Measurements from ENCODE around the gene PNLIP. TPM values are rescaled to one million over a fixed set of nuclear protein-coding genes. Genes with fewer than 3 reads are reported as not detected.

The PNLIP gene
- total RNA-seq = not detected in 2 replicates

DNA sequence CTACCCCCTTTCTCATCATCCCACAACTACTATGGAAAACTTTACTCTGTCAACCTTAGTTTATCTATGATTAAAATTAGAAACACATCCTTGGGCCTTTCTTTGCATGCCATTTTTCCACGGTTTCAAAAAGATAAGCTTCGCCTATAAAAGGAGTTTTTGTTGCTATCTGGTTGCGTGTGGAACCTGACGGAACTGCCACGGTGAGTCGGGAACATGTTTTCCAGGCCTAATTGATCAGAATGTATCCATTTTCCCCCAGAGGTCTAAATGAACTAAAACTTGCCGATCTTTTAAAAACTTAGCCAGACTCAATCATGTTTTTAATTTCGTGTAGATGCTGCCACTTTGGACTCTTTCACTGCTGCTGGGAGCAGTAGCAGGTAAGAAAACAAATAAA, at the start of gene PNLIP:
Gene PNLIP, plus strand, starts transcription at position 176 of the 400 bp plus-strand sequence. Its CDS starts 162 bp downstream, at position 338.
- no peak for DNase-seq (ENCODE audit: extremely low read depth, low read depth, low spot score)

DNA sequence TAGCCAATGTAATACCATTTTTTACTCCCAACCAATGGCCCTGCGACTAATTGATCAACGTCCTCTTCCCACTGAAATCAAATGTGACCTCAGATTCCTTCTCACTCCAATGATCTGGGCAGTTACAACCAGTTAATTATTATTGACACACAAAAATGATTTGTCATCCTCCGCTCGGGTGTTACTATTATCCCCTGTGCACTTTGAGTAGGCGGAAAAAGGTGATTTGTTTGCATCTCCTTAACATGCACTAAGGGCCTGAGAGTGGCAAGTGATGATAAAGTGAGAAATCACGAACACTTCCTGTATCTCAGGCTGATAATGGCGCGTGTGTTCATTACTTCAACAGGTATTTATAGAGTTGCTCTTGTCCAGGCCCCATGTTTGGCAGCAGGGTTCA, 40.9 kb upstream of the PNLIP start:
- DNase-seq (ENCODE audit: extremely low read depth, low read depth, low spot score) = no peak

DNA sequence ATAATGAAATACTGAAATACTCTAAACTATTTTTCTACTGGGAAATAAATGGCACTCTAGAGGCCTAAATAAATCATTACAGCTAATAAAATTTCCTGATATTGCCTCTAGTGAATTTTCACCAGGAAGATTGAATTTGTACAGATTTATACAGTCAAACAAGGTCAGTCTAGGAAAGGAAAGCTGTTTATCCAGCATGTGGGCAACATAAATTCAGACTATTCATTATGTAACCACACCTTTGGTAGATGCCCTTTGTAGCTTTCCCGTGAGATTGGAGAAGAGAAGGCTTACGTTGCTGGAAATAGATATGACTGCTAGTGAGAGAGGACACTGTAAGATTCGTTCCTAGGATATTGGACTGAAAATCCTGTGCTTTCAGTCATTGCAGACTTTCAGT, 35.2 kb upstream of the PNLIP start:
- no peak for DNase-seq (ENCODE audit: extremely low read depth, low read depth, low spot score)

DNA sequence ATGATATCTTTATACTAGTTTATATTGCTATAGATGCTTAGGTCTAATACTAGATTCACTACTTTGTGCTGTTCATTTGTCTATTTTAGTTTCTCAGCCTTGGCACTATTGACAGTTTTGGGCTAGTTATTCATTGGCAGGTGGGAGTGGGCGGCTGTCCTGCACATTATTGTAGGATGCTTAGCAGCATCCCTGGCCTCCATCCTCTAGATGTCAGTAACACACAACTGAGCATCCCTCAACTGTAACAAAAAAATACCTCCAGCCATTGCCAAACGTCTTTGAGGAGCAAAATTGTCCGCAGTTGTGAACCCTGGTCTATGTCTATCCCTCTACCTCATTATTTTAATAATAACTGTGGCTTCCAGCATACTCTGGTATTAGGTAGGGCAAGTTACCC, 34.4 kb upstream of the PNLIP start:
- DNase-seq (ENCODE audit: extremely low read depth, low read depth, low spot score) = no peak

DNA sequence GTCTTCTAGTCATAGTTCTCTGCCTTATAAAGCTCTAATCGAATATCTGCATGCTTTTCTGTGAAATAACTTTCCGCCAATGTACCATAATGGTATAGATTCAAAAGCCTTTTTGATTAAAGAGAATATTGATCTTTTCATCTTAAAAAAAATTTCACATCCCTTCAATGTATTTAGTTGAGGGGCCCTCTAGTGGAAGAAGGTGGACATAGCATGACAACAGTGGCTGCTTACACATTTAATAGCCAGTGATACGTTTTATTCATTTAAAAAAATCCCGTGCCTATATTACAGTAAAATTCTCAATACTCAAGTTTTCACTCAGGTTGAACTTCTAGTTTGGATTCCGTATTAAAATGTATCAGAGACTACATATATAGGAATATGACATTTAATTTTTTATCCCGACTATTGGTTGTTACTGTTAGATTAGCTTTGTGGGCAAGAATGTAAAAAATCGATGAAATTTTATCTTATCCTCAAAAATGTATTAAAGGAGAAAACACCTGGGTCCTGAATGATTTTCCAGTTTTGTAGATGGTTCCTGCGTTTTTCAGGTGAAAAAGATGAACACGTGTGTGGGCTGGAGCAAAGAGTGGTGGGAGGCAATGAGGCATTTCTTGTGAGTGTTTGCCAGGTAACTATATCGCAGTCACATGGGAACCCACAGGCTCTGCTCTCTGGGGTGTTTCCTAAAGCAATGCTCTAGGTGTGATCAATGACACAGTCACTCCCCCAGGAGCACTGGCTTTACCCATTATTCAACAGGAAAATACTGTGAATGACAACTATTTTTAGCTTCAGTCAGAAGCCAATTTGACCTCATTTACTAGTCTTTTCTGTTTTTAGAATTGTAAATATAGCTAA, 24.1 kb upstream of the PNLIP start:
- no peak for DNase-seq (ENCODE audit: extremely low read depth, low read depth, low spot score)

DNA sequence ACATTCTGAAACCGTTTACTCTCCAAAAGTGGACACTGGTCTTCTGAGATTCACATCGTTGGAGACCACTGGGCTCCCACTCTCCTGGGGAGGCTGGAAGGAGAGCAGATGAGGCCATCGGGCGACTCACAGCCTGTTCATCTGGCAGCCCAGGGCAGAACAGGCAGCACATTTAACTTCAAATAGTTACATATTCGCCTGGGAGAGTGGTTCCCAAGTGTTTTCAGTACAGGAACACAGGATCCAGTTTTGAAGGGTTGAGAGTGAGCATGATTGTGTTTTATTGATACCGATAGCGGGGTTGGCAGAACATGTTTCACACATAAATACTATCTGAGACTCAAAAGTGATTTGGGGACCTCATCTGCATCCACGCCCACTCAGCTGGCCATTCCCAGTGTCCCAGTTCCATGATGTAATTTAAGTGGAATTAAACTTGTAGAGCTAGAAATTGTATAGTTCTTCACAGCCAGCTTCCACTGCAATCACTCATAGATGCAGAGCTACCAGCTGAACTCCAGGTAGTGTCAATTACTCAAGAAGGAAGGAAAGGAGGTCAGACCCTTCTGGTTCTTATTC, 22.8 kb upstream of the PNLIP start:
- no peak for DNase-seq (ENCODE audit: extremely low read depth, low read depth, low spot score)

DNA sequence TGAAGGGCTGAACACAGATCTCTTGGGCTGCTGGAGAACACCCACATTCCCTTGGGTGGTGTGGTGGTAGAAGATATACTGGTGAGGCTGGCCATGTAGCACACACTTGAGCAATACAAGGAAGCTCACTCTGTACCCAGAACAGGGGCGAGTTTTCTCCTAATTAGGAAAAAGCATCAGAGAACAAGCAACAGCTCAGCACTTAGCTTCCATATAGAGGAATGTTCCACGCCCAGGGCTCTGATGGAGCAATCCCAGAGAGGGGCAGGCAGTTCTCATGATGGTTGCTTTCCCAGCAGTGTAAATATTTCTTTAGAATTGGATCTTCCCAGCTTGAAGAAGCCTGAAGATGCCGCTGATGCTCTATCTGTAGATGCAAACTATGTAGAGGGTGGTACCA, 21.0 kb upstream of the PNLIP start:
- no peak for DNase-seq (ENCODE audit: extremely low read depth, low read depth, low spot score)

DNA sequence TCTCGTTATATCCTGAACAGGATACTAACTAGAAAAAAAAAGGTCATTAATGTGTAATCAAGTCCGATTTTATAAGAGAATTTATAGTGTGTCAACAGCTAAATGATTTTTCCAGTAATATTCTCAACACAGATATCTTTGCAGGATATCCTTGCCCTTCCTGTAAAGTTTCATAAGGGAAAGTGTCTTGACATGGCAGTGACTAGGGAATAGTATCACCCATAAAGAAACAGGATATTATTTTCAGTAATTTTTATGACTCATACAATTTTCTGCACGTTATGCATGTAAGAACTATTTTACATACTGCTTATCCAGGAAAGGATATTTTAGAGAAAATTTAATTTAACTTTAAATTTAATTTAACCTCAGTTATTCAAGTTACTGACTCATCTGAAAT, 19.5 kb upstream of the PNLIP start:
- DNase-seq (ENCODE audit: extremely low read depth, low read depth, low spot score) = no peak

DNA sequence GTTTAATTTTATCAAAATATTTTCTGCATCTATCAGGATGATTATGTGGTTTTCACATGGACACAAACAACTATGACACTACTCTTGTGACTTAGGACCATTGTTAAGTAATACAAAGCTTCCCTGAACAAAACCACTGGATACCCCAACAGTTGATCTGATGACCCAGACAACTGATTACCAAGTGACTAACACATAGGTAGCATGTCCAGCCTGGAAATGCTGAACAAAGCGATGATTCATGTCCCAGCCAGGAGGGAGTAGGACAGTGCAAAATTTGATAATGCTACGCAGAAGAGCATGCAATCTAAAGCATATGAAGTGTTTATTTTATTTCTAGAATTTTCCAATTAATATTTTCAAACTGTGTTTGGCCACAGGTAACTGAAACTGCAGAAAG, 8.9 kb upstream of the PNLIP start:
- DNase-seq (ENCODE audit: extremely low read depth, low read depth, low spot score) = no peak

DNA sequence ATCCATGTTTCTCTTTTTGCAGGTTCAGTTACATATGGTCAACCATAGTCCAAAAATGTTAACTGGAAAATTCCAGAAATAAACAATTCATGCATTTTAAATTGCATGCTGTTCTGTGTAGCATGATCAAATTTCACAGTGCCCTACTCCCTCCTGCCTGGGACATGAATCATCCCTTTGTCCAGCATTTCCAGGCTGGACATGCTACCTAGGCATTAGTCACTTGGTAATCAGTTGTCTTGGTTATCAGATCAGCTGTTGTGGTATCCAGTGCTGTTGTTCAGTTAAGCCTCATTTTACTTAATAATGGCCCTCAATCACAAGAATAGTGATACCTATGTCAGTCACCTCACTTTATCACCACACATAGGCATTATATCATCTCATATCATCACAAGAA, 7.3 kb upstream of the PNLIP start:
- no peak for DNase-seq (ENCODE audit: extremely low read depth, low read depth, low spot score)

DNA sequence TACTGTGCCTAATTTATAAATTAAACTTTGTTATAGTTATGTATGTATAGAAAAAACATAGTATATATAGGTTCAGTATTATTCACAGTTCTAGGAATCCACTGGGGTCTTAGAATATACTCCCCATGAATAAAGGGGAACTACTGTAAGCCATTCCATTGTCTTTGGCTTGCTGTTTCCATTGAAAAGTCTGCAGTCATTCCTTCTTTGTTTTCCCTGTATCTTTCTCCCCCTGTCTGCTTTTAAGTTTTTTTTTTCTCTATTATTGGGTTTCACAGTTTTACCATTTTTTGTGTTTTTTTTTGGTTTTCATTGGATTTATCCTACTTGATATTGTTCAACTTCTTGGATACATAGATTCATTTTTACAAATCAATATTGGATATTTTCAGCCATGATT, 6.7 kb upstream of the PNLIP start:
- no peak for DNase-seq (ENCODE audit: extremely low read depth, low read depth, low spot score)

DNA sequence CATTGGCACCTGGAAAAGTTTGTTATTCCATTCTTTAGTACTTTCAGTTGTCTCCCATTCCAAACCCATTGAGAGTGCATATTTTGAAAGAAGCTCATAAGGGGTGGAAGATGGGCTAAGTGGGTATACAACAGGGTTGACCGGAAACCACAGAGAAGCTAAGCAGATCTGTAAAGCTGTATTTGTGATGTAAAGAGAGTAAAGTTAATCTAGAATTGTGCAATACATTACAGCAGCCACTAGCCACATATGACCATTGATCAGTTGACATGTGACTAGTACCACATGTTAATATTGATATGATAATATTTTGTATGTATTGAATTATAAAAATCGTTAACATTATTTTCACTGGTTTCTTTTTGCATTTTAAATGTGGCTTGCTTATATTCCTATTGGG, 4.9 kb upstream of the PNLIP start:
- no peak for DNase-seq (ENCODE audit: extremely low read depth, low read depth, low spot score)

DNA sequence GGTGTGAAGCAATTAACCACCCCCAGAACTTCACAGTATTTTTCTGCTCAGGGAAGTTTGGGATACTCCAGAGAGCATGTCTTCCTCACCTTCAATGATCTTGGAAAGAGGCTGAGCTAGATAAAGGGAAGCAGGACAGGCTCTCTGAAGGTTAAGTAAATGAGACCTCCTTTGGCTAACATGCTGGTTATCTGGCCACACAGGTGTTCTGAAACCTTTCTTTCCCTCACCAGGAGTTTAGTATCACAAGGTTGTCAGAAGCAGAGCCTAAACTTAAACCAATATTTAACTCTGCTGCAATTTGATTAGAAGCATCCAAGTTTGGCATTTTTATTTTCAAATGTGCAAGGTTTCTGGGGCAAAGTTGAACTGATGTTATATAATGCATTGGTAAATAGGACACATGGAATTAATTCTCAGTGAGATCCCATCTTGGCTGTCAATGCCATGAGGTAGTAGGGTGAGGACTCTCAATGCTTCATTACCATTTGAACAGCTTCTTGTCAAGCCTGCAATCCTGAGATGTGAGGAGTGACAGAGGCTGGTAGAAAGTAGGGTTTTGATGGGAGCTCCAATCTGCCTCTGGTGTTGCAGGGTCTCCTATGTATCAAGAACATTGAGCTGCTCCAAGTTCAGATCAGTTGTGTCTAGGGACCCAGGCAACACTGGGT, 3.6 kb upstream of the PNLIP start:
- DNase-seq (ENCODE audit: extremely low read depth, low read depth, low spot score) = no peak

DNA sequence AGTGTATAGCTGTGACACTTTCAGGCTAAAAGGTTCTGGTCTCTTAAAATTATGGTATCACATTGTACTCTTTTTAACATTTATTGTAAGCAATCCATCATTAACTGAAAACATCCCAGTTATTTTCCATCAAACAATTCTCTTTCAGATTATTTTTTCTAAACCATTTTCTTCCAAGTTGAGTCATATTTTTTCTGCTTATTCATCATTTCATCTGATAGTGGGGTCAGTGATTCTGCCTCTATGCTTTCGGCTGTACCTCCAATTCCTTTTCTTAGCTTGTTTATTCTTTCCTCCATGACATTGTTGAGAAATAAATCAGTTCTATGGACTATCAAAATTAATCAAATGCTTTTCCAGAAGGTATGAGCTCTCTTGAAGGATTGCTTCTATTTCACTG, 609 bp upstream of the PNLIP start:
- no peak for DNase-seq (ENCODE audit: extremely low read depth, low read depth, low spot score)

DNA sequence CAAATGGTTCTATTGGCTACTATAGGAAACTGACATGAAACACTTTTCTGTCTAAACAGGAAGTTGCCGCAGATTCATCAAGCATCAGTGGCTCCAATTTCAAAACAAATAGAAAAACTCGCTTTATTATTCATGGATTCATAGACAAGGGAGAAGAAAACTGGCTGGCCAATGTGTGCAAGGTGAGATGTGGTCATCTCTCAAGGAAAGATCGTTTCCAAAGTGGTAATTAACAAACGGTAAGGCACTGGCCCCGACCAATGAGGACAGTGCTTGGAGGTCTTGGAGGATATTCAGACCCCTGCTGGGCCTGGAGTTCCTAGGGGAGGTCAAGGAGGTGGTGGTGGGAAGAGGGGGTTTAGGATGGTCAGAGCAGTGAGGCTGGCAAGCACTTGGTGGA, 2.6 kb downstream of the PNLIP start:
- no peak for DNase-seq (ENCODE audit: extremely low read depth, low read depth, low spot score)

DNA sequence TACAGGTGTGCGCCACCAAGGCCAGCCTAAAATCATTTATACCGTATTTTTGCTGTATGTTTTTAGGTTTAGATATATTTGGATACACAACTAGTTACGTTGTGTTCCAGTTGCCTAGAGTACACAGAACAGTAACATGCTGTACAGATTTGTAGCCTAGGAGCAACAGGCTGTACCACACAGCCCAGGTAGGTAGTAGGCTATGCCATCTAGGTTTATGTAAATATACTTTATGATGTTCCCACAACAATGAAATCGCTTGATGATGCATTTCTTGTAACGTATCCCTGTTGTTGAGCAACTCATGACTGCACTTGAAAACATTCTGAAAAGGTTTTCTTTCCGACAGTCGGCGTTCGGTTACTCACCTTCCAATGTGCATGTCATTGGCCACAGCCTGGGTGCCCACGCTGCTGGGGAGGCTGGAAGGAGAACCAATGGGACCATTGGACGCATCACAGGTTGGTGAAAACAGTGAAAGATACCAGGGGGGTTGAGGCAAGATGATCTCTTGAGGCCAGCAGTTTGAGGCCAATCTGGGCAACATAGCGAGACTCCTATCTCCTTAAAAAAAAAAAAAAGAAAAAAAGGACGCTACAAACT, 7.7 kb downstream of the PNLIP start:
- no peak for DNase-seq (ENCODE audit: extremely low read depth, low read depth, low spot score)

DNA sequence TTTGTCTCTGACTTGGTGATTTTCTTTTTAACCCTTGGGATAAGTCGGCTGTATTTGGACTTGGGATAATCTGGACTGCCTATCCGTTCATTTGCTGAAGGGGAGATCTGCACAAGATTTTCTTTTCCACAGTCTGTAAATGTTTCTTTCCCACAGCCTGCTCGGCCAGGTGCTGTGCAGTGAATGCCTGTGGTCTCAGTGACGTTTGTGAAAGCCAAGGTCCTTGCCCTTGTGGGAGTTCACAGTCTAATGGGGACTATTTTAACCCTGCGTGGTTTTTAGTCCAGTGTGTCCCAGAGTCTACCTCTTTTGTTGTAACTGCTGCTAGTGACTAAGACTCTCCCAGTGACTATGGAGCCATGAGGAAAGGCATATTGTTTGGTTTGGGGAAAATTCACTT, 8.9 kb downstream of the PNLIP start:
- no peak for DNase-seq (ENCODE audit: extremely low read depth, low read depth, low spot score)

DNA sequence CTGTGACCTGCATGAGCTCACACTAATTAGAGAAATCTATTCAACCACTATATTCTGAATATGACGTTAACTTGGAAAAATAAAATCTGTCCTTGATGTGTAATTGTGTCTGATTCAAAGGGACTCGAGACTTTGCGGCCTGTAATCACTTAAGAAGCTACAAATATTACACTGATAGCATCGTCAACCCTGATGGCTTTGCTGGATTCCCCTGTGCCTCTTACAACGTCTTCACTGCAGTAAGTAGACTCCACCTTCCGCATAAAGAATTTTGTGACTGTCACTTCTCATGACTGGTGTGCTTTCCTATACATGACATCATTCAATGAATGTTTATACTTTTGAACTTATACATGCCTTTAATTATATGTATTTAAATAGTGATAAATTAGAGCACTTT, 10.1 kb downstream of the PNLIP start:
- no peak for DNase-seq (ENCODE audit: extremely low read depth, low read depth, low spot score)

DNA sequence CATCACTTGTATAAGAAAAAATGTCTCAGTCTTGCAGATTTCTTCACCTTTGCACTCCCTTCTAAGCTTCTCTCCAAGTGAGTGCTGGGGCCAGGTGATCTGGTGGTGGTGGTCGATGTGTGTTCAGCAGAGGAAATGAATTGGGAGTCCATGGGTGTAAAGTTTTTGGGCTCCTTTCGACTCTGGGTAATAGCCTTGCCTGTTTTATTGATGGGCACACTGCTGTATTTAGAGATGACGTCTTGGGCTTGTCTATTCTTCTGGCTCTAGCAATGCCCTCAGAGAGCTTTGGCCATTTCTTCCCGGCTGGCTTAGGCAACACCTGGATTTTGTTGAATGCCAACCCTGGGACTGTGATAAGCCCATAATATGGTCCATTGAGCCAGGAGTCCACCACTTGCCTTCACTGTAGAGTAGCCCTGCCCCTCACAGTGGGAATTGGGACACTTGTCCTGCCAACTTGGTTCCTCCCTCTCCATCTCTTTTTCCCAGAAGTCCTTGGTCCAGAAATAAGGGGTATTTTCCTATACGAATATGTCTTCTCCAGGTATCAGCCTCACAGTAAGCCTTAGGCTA, 11.7 kb downstream of the PNLIP start:
- DNase-seq (ENCODE audit: extremely low read depth, low read depth, low spot score) = no peak

DNA sequence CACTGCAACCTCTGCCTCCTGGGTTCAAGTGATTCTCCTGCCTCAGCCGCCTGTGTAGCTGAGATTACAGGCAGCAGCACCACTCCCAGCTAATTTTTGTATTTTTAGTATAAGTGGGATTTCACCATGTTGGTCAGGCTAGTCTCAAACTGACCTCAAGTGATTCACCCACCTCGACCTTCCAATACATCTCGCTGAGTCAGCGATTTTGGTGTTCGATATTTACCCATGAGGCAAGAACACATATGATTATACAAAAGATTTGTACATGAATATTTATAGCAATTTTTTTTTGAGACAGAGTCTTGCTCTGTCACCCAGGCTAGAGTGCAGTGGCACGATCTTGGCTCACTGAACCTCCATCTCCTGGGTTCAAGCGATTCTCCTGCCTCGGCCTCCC, 19.8 kb downstream of the PNLIP start:
- DNase-seq (ENCODE audit: extremely low read depth, low read depth, low spot score) = no peak

DNA sequence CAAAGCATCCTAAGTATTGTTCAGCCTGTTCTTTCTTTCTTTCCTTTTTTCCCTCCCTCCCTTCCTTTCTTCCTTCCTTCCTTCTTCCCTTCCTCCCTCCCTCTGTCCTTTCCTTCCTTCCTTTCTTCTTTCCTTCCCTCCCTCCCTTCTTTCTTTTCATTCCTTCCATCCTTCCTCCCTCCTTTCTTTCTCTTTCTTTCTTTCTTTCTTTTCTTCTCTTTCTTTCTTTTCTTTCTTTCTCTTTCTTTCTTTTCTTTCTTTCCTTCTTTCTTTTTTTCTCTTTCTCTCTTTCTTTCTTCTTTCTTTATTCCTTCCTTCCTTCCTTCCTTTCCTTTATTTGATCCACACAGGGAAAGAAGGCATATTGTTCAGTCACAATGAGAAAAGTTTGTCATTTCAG, 21.2 kb downstream of the PNLIP start:
- DNase-seq (ENCODE audit: extremely low read depth, low read depth, low spot score) = no peak

Data from glomerular endothelial cell (primary cell).